Measurements from ENCODE around the gene SRGAP3.
"Not testable (repeated sequence)": the region's sequence is repeated elsewhere in the genome, so short reads cannot be mapped to it uniquely, and the experiment has no call there.

The SRGAP3 gene

DNA sequence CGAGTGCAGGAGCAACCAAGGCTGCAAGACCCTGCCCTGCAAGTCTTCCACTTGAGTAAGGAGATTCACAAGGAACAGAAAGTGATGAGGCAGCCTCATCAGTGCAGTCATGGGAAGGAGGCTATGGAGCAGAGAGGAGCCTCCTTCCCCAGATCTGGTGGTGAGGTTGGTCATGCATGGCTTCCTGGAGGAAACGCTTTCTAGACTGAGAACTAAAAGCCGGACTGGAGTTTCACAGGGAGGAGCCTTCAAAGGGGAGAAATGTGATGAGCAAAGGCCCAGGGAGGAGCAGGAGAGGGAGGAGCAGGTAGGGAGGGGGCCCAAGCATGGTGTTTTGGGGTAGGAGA lies 139.9 kb downstream of the SRGAP3 start:
- DNase-seq = no peak

- DNase-seq = no peak
Measured at GRCh38 chr3:9108876-9109567, 140.4 kb downstream of the SRGAP3 start.

GRCh38 chr3:9107738-9108137 lies 141.7 kb downstream of the SRGAP3 start:
- no peak for DNase-seq

DNA sequence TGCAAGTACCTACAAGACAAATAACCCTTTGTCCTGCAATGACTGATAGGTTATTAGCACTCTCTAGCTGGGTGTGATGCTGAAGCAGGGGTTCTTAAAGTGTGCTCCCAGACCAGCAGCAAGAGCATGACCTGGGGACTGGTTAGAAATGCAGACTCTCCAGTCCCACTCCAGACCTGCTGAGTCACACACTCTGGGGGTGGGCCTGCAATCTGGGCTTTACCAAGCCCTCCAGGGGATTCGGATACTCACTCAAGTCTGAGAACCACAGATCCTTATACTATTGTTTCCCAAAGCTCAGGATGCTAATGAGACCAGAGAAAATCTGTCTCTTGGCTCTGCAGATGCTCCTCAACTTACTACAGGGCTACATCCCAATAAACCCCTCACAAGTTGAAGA lies 144.0 kb downstream of the SRGAP3 start:
- no peak for DNase-seq

- no peak for DNase-seq
Measured at GRCh38 chr3:9104121-9104520, 145.3 kb downstream of the SRGAP3 start.

GRCh38 chr3:9102240-9102981 lies 147.0 kb downstream of the SRGAP3 start:
- DNase-seq = no peak

DNA sequence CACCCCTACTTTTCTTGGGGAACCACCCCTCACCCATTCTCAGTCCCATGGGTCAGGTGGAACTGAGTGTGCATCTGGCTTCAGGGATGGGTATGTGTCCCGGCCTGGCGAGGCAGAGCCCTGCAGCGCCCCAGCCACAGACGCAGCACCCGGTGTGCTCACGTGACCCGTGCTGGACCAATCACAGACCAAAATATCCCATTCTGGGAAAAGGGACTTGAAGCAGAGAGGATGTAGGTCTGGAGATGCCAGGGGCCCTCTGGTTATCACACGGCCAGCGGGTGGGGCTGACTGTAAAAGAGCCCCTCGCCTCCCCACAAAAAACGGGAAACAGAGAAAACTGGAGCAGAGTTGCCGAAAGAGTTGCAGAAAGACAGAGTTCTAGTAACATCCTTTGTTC lies 148.2 kb downstream of the SRGAP3 start:
- DNase-seq = no peak

GRCh38 chr3:9100513-9100894 lies 148.9 kb downstream of the SRGAP3 start:
- no peak for DNase-seq

DNA sequence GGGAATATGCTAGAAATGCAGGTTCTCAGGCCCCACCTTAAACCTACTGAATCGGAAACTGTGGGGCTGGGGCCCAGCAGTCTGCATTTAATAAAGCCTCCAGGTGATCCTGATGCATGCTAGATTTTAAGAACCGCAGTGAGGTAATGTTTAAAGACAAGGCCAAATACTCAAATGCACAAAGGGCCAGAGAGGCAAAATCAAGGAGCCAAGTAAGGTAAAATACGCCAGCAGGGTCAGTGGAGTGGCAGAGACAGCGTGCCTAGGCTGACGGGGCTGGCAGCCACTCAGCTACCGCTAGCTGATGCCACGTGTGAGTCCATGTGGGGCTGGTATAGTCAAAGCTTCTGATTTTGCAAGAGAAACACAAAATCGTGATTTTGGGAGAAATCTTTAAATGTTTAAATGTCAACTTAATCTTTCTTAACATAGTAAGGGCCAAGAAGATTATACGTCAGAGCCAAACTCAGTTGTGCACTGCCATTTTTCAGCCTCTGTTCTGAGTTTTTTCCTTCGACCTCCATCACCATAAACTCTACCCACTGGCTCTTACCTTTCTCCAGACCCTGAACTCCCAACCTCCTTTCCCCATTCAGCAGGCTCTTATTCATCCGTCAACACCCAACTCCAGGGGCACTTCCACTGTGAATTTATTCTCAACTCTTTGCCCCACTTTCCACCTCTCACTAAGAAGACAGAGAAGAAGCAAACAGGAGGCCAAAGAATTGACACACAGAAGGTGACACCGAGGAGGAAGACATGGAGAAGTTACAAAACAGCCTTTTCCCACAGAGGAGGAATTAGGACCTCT lies 149.5 kb downstream of the SRGAP3 start:
- DNase-seq = no peak

DNA sequence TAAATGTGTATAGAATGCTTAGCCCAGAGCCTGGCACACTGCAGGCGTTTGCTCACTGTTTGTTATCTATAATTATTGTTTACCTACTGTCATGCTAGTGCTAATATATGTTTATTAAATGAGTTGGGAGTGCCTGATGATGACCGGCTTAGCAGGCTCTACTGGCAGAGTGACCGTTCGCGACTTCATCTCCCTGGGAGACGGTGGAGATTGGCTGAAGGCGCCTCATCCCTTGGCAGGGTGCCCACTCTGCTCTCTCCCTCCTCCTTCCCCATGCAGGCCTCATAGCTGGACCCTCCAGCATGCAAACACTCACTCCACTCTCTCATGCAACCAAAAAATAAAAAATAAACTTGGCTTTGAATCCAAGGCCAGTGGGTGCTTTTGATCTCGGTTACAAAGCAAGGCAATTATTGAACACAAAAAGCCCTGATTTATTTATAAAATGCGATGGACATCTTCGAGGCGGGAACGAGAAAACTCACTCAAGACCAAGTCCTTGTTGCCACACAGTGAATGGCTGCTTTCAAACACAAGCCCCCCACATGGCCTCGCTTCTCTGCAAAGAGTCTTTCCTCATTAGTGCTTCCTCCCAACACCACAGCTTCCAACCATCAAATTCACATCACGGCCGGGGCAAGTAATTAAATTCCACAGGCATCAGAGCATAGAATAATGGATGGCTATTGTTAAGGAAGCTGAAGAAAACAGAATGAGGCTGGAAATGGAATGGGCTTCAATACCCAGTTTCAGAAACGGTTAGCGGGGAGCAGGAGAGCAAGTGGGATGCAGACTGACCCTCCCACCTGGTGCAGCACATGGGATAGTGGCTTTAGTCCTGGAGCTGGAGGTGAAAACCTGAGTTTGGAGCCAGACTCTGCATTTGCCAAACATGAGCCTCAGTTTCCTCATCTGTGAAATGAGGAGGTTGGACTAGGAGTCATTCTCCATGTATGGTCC lies 150.4 kb downstream of the SRGAP3 start:
- DNase-seq = no peak

- no peak for DNase-seq
Measured at GRCh38 chr3:9097495-9097894, 152.0 kb downstream of the SRGAP3 start.

DNA sequence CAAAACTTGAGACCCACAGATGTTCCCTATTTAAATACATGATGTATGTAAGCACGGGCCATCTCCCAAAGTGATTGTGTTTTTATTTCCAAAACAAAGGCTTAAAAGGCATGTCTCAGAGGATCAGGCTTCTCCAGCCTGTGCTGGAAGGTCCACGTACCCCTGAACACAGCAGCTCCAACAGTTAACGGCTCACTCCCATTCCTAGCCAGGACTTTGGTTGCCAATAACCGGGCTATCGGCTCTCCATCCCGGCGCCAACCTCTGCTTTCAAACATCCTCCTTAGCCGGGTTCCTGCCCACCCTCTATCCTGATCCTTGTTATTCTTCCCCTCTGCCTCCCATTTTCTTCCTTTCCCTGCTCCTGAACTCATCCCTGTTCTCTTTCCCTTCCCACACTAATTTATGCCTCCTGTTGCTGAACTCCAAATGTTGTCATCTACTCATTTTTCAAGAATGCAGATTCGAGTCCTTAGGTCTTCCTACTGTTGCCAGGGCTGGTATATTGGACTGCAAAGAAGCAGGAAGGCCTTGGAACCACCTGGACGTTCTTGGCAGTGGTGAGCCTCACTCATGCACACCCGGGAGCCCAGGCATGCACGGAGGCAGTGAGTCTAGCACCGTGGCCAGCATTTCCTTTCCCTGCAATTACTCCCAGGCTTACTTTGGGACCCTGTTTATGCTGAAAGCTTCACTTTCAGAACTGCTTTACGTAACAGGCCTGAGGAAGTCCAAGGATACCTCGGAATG lies 157.8 kb downstream of the SRGAP3 start:
- no peak for DNase-seq

- no peak for DNase-seq
Measured at GRCh38 chr3:9088441-9089353, 160.7 kb downstream of the SRGAP3 start.

- no peak for DNase-seq
Measured at GRCh38 chr3:9087831-9088413, 161.5 kb downstream of the SRGAP3 start.

DNA sequence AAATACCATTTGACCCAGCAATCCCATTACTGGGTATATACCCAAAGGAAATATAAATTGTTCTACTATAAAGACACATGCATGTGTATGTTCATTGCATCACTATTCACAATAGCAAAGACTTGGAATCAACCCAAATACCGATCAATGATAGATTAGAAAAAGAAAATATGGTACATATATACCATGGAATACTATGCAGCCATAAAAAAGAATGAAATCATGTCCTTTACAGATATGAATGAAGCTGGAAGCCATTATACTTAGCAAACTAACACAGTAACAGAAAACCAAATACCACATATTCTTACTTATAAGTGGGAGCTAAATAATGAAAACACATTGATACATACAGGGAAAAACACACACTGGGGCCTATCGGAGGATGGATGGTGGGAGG lies 164.0 kb downstream of the SRGAP3 start:
- DNase-seq = not testable (repeated sequence)

- no peak for DNase-seq
Measured at GRCh38 chr3:9081184-9081818, 168.1 kb downstream of the SRGAP3 start.

GRCh38 chr3:9080163-9080562 lies 169.3 kb downstream of the SRGAP3 start:
- no peak for DNase-seq

DNA sequence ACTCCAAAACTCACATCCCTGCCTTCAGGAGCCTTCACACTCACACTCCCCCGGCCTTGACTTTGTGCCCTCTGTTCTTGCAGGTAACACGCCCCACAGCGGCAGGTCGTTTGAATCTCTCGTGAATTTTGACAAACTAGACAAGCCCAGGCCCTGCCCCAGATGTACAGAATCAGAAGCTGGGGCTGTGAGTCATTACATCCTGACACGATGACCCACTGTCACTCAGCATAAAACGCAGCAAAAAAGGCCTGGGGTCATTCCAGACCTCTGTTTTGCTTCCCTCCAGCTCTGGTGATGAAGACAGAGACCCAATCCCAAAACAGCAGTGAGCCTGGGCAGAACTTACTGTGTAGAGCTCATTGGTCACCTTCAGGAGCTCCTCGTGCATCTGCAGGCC lies 169.8 kb downstream of the SRGAP3 start:
- DNase-seq = no peak

DNA sequence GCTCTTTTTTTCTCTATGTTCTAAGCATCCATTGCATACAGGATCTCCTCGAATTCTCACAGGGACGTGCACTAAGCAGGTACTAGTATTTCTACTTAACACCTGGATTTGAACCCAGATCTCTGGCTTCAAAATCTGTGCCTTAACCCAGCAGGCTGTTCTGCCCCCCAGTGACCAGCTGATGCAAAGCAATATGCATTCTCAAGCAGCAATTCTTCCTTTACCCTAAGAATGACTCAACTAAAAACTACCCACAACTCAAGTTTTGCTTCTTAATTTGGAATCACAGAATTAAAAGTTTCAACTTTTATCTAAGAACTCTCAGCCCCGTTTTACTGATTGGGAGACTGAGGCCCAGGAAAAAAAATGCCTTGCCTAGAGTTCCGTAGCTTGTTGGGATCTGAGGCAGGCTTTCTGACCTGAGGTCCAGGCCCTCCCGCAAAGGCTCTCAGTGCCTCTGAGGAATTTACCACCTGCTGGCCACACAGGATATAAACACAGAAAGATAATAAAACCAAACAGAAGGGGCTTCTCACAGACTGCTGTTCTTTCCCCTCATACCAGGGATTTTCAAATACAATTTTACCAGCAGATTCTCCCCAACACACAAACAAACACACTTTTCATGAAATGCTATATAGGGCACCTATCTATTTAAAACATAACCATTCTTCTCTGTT lies 170.7 kb downstream of the SRGAP3 start:
- DNase-seq = no peak
